CD4-positive, alpha-beta memory T cell (primary cell): ENCODE measurements around the gene MMP23B. TPM values are rescaled to one million over a fixed set of nuclear protein-coding genes. Genes with fewer than 3 reads are reported as not detected.

Experiments
- CTCF ChIA-PET: fragments of 350-600 bp; sonication (Branson Sonifier 250); formaldehyde crosslinking; loops from one replicate; lab custom pipeline; 2021; ENCODE audit warnings: inconsistent platforms; ENCODE audit not compliant: partially characterized antibody; lab: Charles Lee
- POLR2A ChIA-PET: fragments of 350-600 bp; sonication (Branson Sonifier 250); formaldehyde crosslinking; loops from one replicate; lab custom pipeline; 2021; ENCODE audit not compliant: partially characterized antibody; lab: Charles Lee
- DNase-seq, 5 donors: peaks; one replicate each; pipeline versions ENCODE4 v3.0.0 to v3.0.0-alpha.2; 2020 to 2022; ENCODE audit warnings: mixed read lengths in 1 of 5
- H3K27ac ChIP-seq: one replicate; pipeline ENCODE4 v1.7.0; 2013; ENCODE audit warnings: low read depth, low read length
- H3K27me3 ChIP-seq: 2 replicates; pipeline ENCODE4 v1.7.0; 2013; ENCODE audit warnings: mild to moderate bottlenecking, low read length, moderate library complexity; ENCODE audit not compliant: insufficient read depth
- H3K36me3 ChIP-seq: 2 replicates; pipeline ENCODE4 v1.7.0; 2013; ENCODE audit warnings: mild to moderate bottlenecking, low read length, moderate library complexity; ENCODE audit not compliant: insufficient read depth
- H3K4me1 ChIP-seq: 2 replicates; pipeline ENCODE4 v1.7.0; 2013; ENCODE audit warnings: mild to moderate bottlenecking, low read length, moderate library complexity; ENCODE audit not compliant: insufficient read depth
- H3K4me3 ChIP-seq, 2 donors: one replicate each; pipeline ENCODE4 v1.7.0; 2013; ENCODE audit warnings: low read length in 2 of 2, mild to moderate bottlenecking in 1 of 2
- H3K9me3 ChIP-seq, 2 donors: one replicate each; pipeline ENCODE4 v1.7.0; 2013; ENCODE audit warnings: low read length in 2 of 2, control low read depth in 1 of 2; ENCODE audit not compliant: control insufficient read depth in 1 of 2
- H3K27ac Mint-ChIP-seq, 7 donors: one replicate each; pipeline ENCODE4 v1.8.0; 2020 to 2021; ENCODE audit warnings: mixed read lengths in 7 of 7, mild to moderate bottlenecking in 6 of 7, inconsistent platforms in 3 of 7, moderate library complexity in 3 of 7
- H3K27me3 Mint-ChIP-seq, 2 donors: one replicate each; pipeline ENCODE4 v1.8.0; 2020 to 2021; ENCODE audit warnings: mixed read lengths in 2 of 2
- H3K36me3 Mint-ChIP-seq, 2 donors: one replicate each; pipeline ENCODE4 v1.8.0; 2020 to 2021; ENCODE audit warnings: mixed read lengths in 2 of 2, inconsistent platforms in 1 of 2, mild to moderate bottlenecking in 1 of 2
- H3K4me1 Mint-ChIP-seq, 4 donors: one replicate each; pipeline ENCODE4 v1.8.0; 2020 to 2021; ENCODE audit warnings: mixed read lengths in 4 of 4, mild to moderate bottlenecking in 1 of 4
- H3K4me3 Mint-ChIP-seq, 8 donors: one replicate each; pipeline ENCODE4 v1.8.0; 2020 to 2021; ENCODE audit warnings: mixed read lengths in 8 of 8, mild to moderate bottlenecking in 7 of 8, moderate library complexity in 6 of 8, inconsistent platforms in 3 of 8
- H3K9me3 Mint-ChIP-seq, 8 donors: one replicate each; pipeline ENCODE4 v1.8.0; 2020 to 2021; ENCODE audit warnings: mixed read lengths in 8 of 8, mild to moderate bottlenecking in 5 of 8, inconsistent platforms in 3 of 8, moderate library complexity in 1 of 8
- intact Hi-C: fragments of 100-400 bp; cut with micrococcal nuclease; formaldehyde crosslinking; loops from one replicate; pipeline ENCODE4 v1.15.1; 2023
- polyA plus RNA-seq, 2 donors: library from polyadenylated mRNA; unstranded; fragments of 300-500 nt; fragmentation: Illumina TruSeq; gene quantifications; one replicate each; pipeline ENCODE4 v1.2.3, GENCODE V29; 2021
- total RNA-seq, 2 experiments: library from RNA; stranded (reverse); gene quantifications; one replicate each; pipeline ENCODE4 v1.2.3, GENCODE V29; 2021

MMP23B gene
- total and polyA plus RNA-seq, 4 experiments from 2014 or later: 0.53 to 3.7 (median 3.5) TPM; not detected in 1

- no peaks in the 10 kb centered on the region for H3K36me3 ChIP-seq
- peak overlapping the region in 1 of 8 donors; percentile 25 for H3K4me3 Mint-ChIP-seq
- H3K9me3 Mint-ChIP-seq: no peaks in the 10 kb centered on the region
- peaks cover 5% of the 10 kb centered on the region for H3K4me1 ChIP-seq
- H3K27ac Mint-ChIP-seq: peak overlapping the region in 2 of 7 donors; percentile 50 to 72
- no peak overlapping the region for H3K4me3 ChIP-seq
- H3K27ac ChIP-seq: no peak overlapping the region
- peaks cover under 1 to 15% (median 2%) of the 10 kb centered on the region in 4 donors for H3K4me1 Mint-ChIP-seq
- H3K27me3 ChIP-seq: no peaks in the 10 kb centered on the region
- CTCF ChIA-PET: no interaction called here
- peak in 1 of 5 donors; percentile 39 for DNase-seq
- POLR2A ChIA-PET: interaction anchor here (0.6 to 1.9 kb wide), 2 partner anchors 9 to 681 kb away, joined by 3 to 12 read pairs; partner anchors contain the start of gene MIB2
- no peaks in the 10 kb centered on the region for H3K36me3 Mint-ChIP-seq
- H3K27me3 Mint-ChIP-seq: no peaks in the 10 kb centered on the region
- no peaks in the 10 kb centered on the region for H3K9me3 ChIP-seq
- intact Hi-C loops: no loop called here
These were observed 7.2 kb upstream of the MMP23B start for GRCh38 chr1:1624443-1625403.

DNA sequence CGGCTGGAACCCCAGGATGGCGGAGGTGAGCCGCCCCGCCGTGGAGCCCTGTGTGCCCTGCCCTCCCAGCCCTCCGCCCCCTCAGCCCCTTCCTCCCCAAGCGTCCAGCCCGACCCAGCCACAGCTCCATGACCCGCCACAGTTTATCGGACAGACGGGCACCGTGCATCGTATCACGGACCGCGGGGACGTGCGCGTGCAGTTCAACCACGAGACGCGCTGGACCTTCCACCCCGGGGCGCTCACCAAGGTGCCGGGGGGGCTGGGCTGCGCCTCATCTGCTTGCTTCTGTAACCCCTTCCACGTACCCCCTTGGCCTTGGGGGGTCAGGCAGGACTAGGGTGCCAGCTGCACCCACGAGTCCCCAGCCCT lies 6.6 kb upstream of the MMP23B start:
- intact Hi-C loops: no loop called here
- peak overlapping the region in 1 of 7 donors; percentile 63 for H3K27ac Mint-ChIP-seq

DNA sequence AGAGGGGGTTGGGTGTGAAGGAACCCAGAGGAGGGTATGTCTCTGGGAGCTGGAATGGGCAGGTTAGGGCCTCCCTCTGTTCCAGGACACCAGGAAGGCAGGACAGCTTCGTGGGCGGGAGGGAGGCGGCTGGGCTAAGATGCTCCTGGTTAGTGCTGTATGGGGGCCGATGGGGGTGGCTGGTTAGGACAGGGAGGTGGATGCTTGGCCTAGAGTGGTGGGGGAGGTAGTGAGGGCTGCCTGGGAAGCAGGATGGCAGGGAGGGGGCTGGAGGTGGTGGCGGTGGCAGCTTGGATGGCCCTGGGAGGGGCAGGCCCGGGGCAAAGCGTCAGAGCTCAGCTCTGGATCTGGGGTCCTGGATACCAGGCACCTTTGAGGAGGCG lies 6.2 kb upstream of the MMP23B start:
- Mint-ChIP-seq H3K9me3 (peaks cover 0 to 2% (median 0%) of the 10 kb centered on the region in 8 donors), H3K27me3 (peaks cover 2% of the 10 kb centered on the region in 2 donors), H3K36me3 (peaks cover 0 to 2% of the 10 kb centered on the region in 2 donors), H3K4me1 (peaks cover 4 to 15% (median 7%) of the 10 kb centered on the region in 4 donors), H3K27ac (peak overlapping the region in 2 of 7 donors; percentile 29 to 63), H3K4me3 (no peak overlapping the region)
- peaks cover 9% of the 10 kb centered on the region for H3K4me1 ChIP-seq
- DNase-seq: peak in 1 of 5 donors; percentile 24
- intact Hi-C loops: no loop called here
- H3K4me3 ChIP-seq: no peak overlapping the region
- CTCF ChIA-PET: no interaction called here
- no peaks in the 10 kb centered on the region for H3K27me3 ChIP-seq
- no peaks in the 10 kb centered on the region for H3K36me3 ChIP-seq
- H3K27ac ChIP-seq: no peak overlapping the region
- H3K9me3 ChIP-seq: no peaks in the 10 kb centered on the region
- POLR2A ChIA-PET: interaction anchor here (1.1 to 1.9 kb wide), 2 partner anchors 8 to 10 kb away, joined by 4 to 12 read pairs; partner anchors contain the start of gene MIB2

More for the DNA sequence above, 6.6 kb upstream of the MMP23B start:
- Histone ChIP-seq H3K4me3 (no peak overlapping the region), H3K36me3 (no peaks in the 10 kb centered on the region), H3K27me3 (no peaks in the 10 kb centered on the region), H3K27ac (no peak overlapping the region), H3K4me1 (peaks cover 5% of the 10 kb centered on the region), H3K9me3 (no peaks in the 10 kb centered on the region)
- peak in 1 of 5 donors; percentile 22 for DNase-seq
- Mint-ChIP-seq H3K4me3 (no peak overlapping the region), H3K9me3 (peaks cover 0 to 2% (median 0%) of the 10 kb centered on the region in 8 donors), H3K36me3 (peaks cover 0 to 2% of the 10 kb centered on the region in 2 donors), H3K4me1 (peaks cover 3 to 15% (median 6%) of the 10 kb centered on the region in 4 donors), H3K27me3 (peaks cover 2% of the 10 kb centered on the region in 2 donors)
- ChIA-PET CTCF (no interaction called here), POLR2A (interaction anchor here (1.1 to 1.9 kb wide), 2 partner anchors 8 to 10 kb away, joined by 4 to 12 read pairs; partner anchors contain the start of gene MIB2)

DNA sequence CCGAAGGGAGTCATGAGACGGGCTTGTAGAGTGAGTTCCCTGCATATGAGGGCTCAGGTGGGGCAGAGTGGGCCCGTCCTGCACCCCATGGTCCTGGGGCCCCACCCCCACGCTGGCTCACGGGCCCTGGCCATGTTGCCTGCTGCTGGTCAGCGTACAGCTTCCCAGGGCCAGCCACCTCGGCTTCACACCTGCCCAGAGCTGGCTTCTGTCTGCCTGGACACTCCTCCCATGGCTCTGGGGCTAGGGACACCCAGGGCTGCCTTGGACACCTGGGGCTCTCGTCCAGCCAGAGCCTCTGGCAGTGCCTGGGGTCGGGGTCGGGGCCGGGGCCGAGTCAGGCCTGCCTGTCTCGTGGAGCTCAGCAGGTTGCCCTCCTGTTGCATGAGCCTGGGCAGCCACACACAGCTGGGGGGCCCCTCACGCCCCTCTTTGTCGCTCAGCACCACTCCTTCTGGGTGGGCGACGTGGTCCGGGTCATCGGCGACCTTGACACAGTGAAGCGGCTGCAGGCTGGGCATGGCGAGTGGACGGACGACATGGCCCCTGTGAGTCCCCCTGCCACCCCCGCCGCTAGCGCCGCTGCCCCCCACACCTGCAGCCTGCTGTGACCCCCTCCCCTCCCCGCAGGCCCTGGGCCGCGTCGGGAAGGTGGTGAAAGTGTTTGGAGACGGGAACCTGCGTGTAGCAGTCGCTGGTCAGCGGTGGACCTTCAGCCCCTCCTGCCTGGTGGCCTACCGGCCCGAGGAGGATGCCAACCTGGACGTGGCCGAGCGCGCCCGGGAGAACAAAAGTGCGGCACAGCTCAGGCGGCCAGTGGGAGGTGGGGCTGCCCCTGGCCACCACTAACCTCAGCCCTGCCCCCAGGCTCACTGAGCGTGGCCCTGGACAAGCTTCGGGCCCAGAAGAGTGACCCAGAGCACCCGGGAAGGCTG lies 5.5 kb upstream of the MMP23B start:
- H3K27ac Mint-ChIP-seq: peak overlapping the region in 2 of 7 donors; percentile 29 to 63
- CTCF ChIA-PET: interaction anchor here (1.0 kb wide), 1 partner anchor 10 kb away, joined by 3 read pairs; no protein-coding TSS in a partner anchor

DNA sequence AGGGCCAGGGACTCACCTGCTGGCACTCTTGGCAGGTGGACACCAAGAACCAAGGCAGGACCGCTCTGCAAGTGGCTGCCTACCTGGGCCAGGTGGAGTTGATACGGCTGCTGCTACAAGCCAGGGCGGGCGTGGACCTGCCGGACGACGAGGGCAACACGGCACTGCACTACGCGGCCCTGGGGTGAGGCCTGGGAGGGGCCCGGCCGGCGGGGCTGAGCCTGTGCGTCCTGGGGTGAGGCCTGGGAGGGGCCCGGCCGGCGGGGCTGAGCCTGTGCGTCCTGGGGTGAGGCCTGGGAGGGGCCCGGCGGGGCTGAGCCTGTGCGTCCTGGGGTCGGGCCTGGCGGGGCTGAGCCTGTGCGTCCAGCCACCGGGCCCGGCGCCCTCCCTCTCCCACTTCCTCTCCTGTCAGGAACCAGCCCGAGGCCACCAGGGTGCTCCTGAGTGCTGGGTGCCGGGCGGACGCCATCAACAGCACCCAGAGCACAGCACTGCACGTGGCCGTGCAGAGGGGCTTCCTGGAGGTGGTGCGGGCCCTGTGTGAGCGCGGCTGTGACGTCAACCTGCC lies 4.6 kb upstream of the MMP23B start:
- DNase-seq: peak in 1 of 5 donors; percentile 30
- CTCF ChIA-PET: interaction anchor here (1.0 kb wide), 1 partner anchor 10 kb away, joined by 3 read pairs; no protein-coding TSS in a partner anchor

More for the DNA sequence above, 5.5 kb upstream of the MMP23B start:
- H3K4me1 ChIP-seq: peaks cover 14% of the 10 kb centered on the region
- POLR2A ChIA-PET: interaction anchor here (1.1 to 1.9 kb wide), 2 partner anchors 9 to 11 kb away, joined by 4 to 12 read pairs; partner anchors contain the start of gene MIB2
- intact Hi-C loops: no loop called here
- H3K4me3 ChIP-seq: no peak overlapping the region
- H3K27ac ChIP-seq: no peak overlapping the region
- Mint-ChIP-seq H3K27me3 (peaks cover 2 to 3% of the 10 kb centered on the region in 2 donors), H3K36me3 (peaks cover 0 to 2% of the 10 kb centered on the region in 2 donors), H3K4me1 (peaks cover 4 to 15% (median 7%) of the 10 kb centered on the region in 4 donors), H3K4me3 (peak overlapping the region in 1 of 8 donors; percentile 21), H3K9me3 (peaks cover 0 to 2% (median 0%) of the 10 kb centered on the region in 8 donors)
- no peaks in the 10 kb centered on the region for H3K27me3 ChIP-seq
- H3K9me3 ChIP-seq: no peaks in the 10 kb centered on the region
- DNase-seq: peak in 1 of 5 donors; percentile 23
- no peaks in the 10 kb centered on the region for H3K36me3 ChIP-seq

More for the DNA sequence above, 4.6 kb upstream of the MMP23B start:
- Mint-ChIP-seq H3K36me3 (peaks cover 0 to 2% of the 10 kb centered on the region in 2 donors), H3K4me1 (peaks cover 4 to 15% (median 7%) of the 10 kb centered on the region in 4 donors), H3K4me3 (peak overlapping the region in 1 of 8 donors; percentile 21), H3K27me3 (peaks cover 2 to 4% of the 10 kb centered on the region in 2 donors), H3K9me3 (peaks cover 0 to 2% (median 0%) of the 10 kb centered on the region in 8 donors), H3K27ac (no peak overlapping the region)
- POLR2A ChIA-PET: interaction anchor here (3.4 kb wide), 1 partner anchor 20 kb away, joined by 18 read pairs; no protein-coding TSS in a partner anchor
- Histone ChIP-seq H3K27me3 (no peaks in the 10 kb centered on the region), H3K27ac (no peak overlapping the region), H3K9me3 (no peaks in the 10 kb centered on the region), H3K4me3 (no peak overlapping the region), H3K36me3 (no peaks in the 10 kb centered on the region), H3K4me1 (peaks cover 19% of the 10 kb centered on the region)
- intact Hi-C loops: no loop called here
